GM12872 (cell line): ENCODE data around the gene NEDD9.

Experiments used
- TF ChIP-seq, protein P1 (sequence below): IDR thresholded peaks from 3 replicates; pipeline ENCODE4 v1.5.1; 2011; ENCODE audit warnings: low read depth, mild to moderate bottlenecking, low read length, moderate library complexity; ENCODE audit not compliant: insufficient read depth

Gene NEDD9

DNA sequence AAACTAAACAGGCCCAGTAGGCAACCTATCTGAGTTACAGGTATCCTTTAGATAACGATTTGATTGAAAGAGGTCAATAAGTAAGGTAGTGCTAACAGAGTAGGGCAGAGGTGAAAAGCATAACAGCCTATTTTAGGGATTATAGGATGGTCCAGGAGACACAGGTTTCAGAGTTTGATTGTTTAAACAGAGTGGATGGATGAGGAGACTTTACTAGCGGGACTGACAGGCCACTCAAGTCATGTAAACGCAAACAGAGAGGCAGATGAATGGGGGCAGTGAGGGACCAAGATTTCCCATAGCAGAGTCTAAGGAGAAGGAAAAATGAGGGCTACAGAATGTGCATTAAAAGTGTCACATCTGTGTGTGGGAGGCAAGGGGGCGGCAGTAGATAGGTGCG lies 4.8 kb downstream of the NEDD9 start:
- TF ChIP-seq, protein P1, sequence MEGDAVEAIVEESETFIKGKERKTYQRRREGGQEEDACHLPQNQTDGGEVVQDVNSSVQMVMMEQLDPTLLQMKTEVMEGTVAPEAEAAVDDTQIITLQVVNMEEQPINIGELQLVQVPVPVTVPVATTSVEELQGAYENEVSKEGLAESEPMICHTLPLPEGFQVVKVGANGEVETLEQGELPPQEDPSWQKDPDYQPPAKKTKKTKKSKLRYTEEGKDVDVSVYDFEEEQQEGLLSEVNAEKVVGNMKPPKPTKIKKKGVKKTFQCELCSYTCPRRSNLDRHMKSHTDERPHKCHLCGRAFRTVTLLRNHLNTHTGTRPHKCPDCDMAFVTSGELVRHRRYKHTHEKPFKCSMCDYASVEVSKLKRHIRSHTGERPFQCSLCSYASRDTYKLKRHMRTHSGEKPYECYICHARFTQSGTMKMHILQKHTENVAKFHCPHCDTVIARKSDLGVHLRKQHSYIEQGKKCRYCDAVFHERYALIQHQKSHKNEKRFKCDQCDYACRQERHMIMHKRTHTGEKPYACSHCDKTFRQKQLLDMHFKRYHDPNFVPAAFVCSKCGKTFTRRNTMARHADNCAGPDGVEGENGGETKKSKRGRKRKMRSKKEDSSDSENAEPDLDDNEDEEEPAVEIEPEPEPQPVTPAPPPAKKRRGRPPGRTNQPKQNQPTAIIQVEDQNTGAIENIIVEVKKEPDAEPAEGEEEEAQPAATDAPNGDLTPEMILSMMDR: no peak

DNA sequence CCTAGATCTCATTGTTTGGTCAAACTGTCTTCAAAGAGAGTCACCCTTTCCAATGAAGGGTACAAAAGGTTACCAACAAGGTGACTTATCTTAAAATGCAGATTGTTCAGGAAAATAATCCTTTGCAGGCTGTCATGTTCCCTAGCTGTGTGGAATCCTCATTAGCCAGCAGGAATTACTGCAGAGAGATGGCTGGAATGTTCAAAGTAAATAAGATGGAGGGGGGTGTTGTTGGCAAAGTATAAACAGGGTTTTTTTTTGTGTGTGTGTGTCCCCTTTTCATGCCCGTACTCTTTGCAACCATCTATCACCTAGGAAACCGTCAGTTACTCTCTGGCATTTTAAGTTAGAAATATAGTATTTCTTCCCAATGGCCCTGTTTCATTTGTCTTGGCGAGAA lies 6.5 kb downstream of the NEDD9 start:
- TF ChIP-seq, protein P1: no peak

DNA sequence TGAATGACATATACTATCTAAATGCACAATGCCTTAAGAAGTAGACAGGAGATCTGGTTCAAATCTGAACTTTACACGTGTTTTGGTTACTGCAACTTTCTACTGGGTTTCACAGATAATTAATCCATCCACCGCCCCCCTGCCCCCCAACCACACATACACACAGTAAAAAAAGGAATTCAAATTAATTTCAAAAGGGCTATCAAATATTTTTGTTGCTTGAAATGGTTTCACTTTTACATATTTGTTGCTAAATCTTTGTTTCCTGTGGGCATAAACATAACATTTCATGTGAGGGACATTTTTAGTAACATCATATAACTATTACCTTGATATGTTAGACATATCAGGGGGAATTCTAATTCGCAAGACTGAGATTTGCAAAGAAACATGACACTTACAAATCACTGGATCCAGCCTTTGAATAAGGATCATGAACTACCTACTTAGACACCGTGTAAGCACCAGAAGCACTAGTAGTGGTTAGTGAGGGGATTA lies 7.5 kb downstream of the NEDD9 start:
- TF ChIP-seq, protein P1: no peak

DNA sequence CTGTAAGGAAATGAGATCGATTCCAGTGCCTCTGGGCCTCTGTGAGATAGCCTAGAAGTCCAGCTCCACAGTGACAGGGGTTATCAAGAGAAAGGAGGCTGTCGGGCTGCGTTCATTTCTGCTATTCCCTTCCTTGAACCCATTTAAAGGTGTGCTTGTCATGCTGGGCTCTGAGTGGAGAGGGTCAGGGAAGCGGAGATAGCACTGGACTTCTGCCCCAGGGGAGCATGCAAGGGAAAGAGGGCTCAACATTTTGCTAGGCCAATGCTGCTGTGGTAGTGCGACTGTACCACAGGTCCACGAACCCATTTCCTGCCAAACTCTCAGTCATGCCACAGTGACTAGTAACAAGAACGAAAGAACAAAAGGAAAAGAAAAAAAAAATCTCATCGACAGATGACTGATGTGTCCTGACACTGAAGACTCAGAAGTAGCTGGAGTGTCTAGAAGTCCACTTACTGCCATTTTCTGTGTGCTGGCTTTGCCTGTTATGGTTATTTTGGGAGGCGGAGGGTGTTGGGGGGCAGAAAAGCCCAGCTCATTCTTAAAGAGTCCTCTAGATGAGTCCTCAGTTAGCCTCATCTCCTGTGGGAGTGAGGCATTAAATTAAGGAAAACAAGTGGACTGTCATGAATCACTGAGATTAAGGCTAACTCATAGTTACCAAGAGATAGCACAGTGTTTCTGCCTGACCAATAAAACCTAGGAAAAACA lies 8.1 kb downstream of the NEDD9 start:
- TF ChIP-seq, protein P1: no peak

DNA sequence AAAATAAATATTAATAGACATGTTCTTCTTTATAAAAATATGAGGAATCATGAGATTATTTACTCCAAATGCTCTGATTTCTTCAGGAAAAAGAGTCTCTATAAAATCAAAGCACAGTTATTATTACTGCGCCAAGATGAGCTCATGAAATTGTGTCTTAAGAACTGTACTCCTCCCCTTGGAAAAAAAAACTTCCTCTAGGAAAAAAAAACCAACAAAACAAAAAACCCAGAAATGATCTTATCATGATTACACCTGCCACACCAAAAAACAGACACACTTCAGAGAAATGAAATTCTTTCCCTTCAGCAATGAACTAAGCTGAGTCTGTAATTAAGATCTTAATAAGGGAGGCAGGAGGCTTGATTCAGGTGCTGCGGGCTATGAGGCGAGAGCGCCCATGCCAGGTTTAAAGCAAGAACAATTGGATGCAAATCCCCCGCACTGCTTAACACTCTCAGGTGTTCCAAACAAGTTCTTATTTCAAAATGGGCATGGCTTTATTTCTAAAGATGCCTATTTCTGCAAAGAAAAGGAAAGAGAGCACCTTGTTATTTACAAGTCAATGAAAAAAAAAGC lies 9.1 kb downstream of the NEDD9 start:
- TF ChIP-seq, protein P1: no peak

DNA sequence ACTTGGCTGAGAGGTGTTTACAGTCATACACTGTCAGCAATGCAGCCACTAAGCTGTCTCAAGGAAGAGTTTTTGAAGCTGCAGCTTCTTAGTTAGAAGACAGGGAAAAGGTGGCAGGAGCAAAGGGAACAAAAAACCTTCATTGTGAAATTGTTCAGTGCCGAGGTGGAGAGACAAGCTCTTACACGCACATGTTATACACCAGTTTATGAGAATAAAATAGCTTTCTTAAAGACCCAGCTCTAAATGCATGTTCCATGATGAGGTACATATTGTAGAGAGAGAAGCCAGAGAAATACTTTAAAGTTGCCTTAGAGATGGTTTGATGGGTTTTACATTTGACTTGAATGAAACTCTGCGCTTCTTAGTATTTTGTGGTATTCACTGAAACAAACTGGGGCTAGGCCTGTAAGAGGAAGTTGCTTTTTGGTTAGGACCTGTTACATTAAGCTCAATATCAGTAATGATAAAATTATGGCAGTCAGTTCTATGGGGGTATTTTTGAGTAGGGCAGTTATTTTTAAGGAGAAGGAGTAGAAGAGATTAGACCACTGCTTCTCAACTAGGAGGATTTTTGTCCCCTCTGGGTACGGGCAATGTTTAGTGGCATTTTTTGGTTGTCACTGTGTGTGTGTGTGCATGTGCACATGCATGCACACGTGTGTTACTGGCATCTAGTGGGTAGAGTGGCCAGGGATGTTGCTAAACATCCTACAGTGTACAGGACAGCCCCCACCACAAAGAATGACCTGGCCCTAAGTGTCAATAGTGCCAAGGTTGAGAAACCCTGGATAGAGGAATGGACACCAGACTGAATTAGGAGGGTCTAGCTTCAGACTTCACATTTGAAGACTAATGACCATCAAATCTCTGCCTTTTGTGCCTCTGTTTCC lies 9.8 kb downstream of the NEDD9 start:
- TF ChIP-seq, protein P1: no peak
